ENCODE measurements around the gene SART3. TPM values are rescaled to one million over a fixed set of nuclear protein-coding genes. Genes with fewer than 3 reads are reported as not detected.

The SART3 gene
- total and polyA plus RNA-seq, 4 experiments from 2014 or later: 25.9 to 112 (median 76.7) TPM

GRCh38 chr12:108484431-108484830 is 76.5 kb downstream of the SART3 start:
- Mint-ChIP-seq H3K4me3 (no peak overlapping the region), H3K27ac (no peak overlapping the region), H3K9me3 (peaks cover 0 to 29% (median 12%) of the 10 kb centered on the region in 8 donors), H3K27me3 (peaks cover 22 to 33% of the 10 kb centered on the region in 2 donors), H3K36me3 (no peaks in the 10 kb centered on the region), H3K4me1 (no peaks in the 10 kb centered on the region)
- Histone ChIP-seq H3K4me3 (ENCODE audit: low read length in 2 of 2) (no peak overlapping the region), H3K36me3 (ENCODE audit: insufficient read depth, low read length) (no peaks in the 10 kb centered on the region), H3K27me3 (ENCODE audit: insufficient read depth, low read length) (no peaks in the 10 kb centered on the region), H3K4me1 (ENCODE audit: insufficient read depth, low read length) (no peaks in the 10 kb centered on the region), H3K9me3 (ENCODE audit: control insufficient read depth in 1 of 2, low read length in 2 of 2) (no peaks in the 10 kb centered on the region), H3K27ac (ENCODE audit: low read depth, low read length) (no peak overlapping the region)
- intact Hi-C loops (cut with micrococcal nuclease): no loop called here
- POLR2A ChIA-PET (ENCODE audit: partially characterized antibody): no interaction called here
- CTCF ChIA-PET (ENCODE audit: partially characterized antibody): interaction anchor here (1.4 kb wide), 1 partner anchor 28 kb away, joined by 3 read pairs; no protein-coding TSS in a partner anchor
- DNase-seq: no peak

- Mint-ChIP-seq H3K4me3 (no peak overlapping the region), H3K9me3 (peaks cover 0 to 29% (median 10%) of the 10 kb centered on the region in 8 donors), H3K27ac (no peak overlapping the region), H3K36me3 (no peaks in the 10 kb centered on the region), H3K4me1 (no peaks in the 10 kb centered on the region), H3K27me3 (peaks cover 16 to 29% of the 10 kb centered on the region in 2 donors)
- intact Hi-C loops (cut with micrococcal nuclease): no loop called here
- H3K27ac ChIP-seq (ENCODE audit: low read depth, low read length): no peak overlapping the region
- no peak for DNase-seq
- CTCF ChIA-PET (ENCODE audit: partially characterized antibody): interaction anchor here (1.4 kb wide), 1 partner anchor 29 kb away, joined by 3 read pairs; no protein-coding TSS in a partner anchor
- POLR2A ChIA-PET (ENCODE audit: partially characterized antibody): no interaction called here
- H3K9me3 ChIP-seq (ENCODE audit: control insufficient read depth in 1 of 2, low read length in 2 of 2): no peaks in the 10 kb centered on the region
- no peaks in the 10 kb centered on the region for H3K27me3 ChIP-seq (ENCODE audit: insufficient read depth, low read length)
- H3K4me1 ChIP-seq (ENCODE audit: insufficient read depth, low read length): no peaks in the 10 kb centered on the region
- no peak overlapping the region for H3K4me3 ChIP-seq (ENCODE audit: low read length in 2 of 2)
- no peaks in the 10 kb centered on the region for H3K36me3 ChIP-seq (ENCODE audit: insufficient read depth, low read length)
Measured at GRCh38 chr12:108483213-108484059, 77.5 kb downstream of the SART3 start.

- CTCF ChIA-PET (ENCODE audit: partially characterized antibody): no interaction called here
- H3K27ac ChIP-seq (ENCODE audit: low read depth, low read length): no peak overlapping the region
- Mint-ChIP-seq H3K27ac (no peak overlapping the region), H3K4me3 (no peak overlapping the region), H3K9me3 (peaks cover 0 to 23% (median 9%) of the 10 kb centered on the region in 8 donors), H3K36me3 (no peaks in the 10 kb centered on the region), H3K4me1 (no peaks in the 10 kb centered on the region), H3K27me3 (peaks cover 15 to 27% of the 10 kb centered on the region in 2 donors)
- no peaks in the 10 kb centered on the region for H3K36me3 ChIP-seq (ENCODE audit: insufficient read depth, low read length)
- no peaks in the 10 kb centered on the region for H3K27me3 ChIP-seq (ENCODE audit: insufficient read depth, low read length)
- no peaks in the 10 kb centered on the region for H3K4me1 ChIP-seq (ENCODE audit: insufficient read depth, low read length)
- intact Hi-C loops (cut with micrococcal nuclease): no loop called here
- H3K9me3 ChIP-seq (ENCODE audit: control insufficient read depth in 1 of 2, low read length in 2 of 2): no peaks in the 10 kb centered on the region
- H3K4me3 ChIP-seq (ENCODE audit: low read length in 2 of 2): no peak overlapping the region
- POLR2A ChIA-PET (ENCODE audit: partially characterized antibody): no interaction called here
- DNase-seq: no peak
Measured at GRCh38 chr12:108482717-108483212, 78.2 kb downstream of the SART3 start.

GRCh38 chr12:108479364-108480070 is 81.5 kb downstream of the SART3 start:
- intact Hi-C loops (cut with micrococcal nuclease): no loop called here
- Mint-ChIP-seq H3K27me3 (peaks cover 12 to 20% of the 10 kb centered on the region in 2 donors), H3K4me3 (no peak overlapping the region), H3K9me3 (peaks cover 0 to 2% (median 0%) of the 10 kb centered on the region in 8 donors), H3K27ac (no peak overlapping the region), H3K36me3 (no peaks in the 10 kb centered on the region), H3K4me1 (no peaks in the 10 kb centered on the region)
- Histone ChIP-seq H3K36me3 (ENCODE audit: insufficient read depth, low read length) (no peaks in the 10 kb centered on the region), H3K9me3 (ENCODE audit: control insufficient read depth in 1 of 2, low read length in 2 of 2) (no peaks in the 10 kb centered on the region), H3K27me3 (ENCODE audit: insufficient read depth, low read length) (no peaks in the 10 kb centered on the region), H3K4me3 (ENCODE audit: low read length in 2 of 2) (no peak overlapping the region), H3K4me1 (ENCODE audit: insufficient read depth, low read length) (no peaks in the 10 kb centered on the region), H3K27ac (ENCODE audit: low read depth, low read length) (no peak overlapping the region)
- CTCF ChIA-PET (ENCODE audit: partially characterized antibody): no interaction called here
- POLR2A ChIA-PET (ENCODE audit: partially characterized antibody): no interaction called here
- no peak for DNase-seq

GRCh38 chr12:108478611-108479206 is 82.3 kb downstream of the SART3 start:
- H3K4me3 Mint-ChIP-seq: no peak overlapping the region
- CTCF ChIA-PET (ENCODE audit: partially characterized antibody): no interaction called here

GRCh38 chr12:108477881-108478259 is 83.1 kb downstream of the SART3 start:
- Mint-ChIP-seq H3K4me1 (no peaks in the 10 kb centered on the region), H3K4me3 (no peak overlapping the region), H3K9me3 (peaks cover 0 to 2% (median 0%) of the 10 kb centered on the region in 8 donors), H3K36me3 (no peaks in the 10 kb centered on the region), H3K27ac (no peak overlapping the region), H3K27me3 (peaks cover 11 to 22% of the 10 kb centered on the region in 2 donors)
- Histone ChIP-seq H3K4me1 (ENCODE audit: insufficient read depth, low read length) (no peaks in the 10 kb centered on the region), H3K27ac (ENCODE audit: low read depth, low read length) (no peak overlapping the region), H3K27me3 (ENCODE audit: insufficient read depth, low read length) (no peaks in the 10 kb centered on the region), H3K9me3 (ENCODE audit: control insufficient read depth in 1 of 2, low read length in 2 of 2) (no peaks in the 10 kb centered on the region), H3K4me3 (ENCODE audit: low read length in 2 of 2) (no peak overlapping the region), H3K36me3 (ENCODE audit: insufficient read depth, low read length) (no peaks in the 10 kb centered on the region)
- DNase-seq: no peak
- ChIA-PET POLR2A (ENCODE audit: partially characterized antibody) (no interaction called here), CTCF (ENCODE audit: partially characterized antibody) (no interaction called here)
- intact Hi-C loops (cut with micrococcal nuclease): no loop called here

More at GRCh38 chr12:108478611-108479206, 82.3 kb downstream of the SART3 start:
- H3K36me3 ChIP-seq (ENCODE audit: insufficient read depth, low read length): no peaks in the 10 kb centered on the region
- POLR2A ChIA-PET (ENCODE audit: partially characterized antibody): no interaction called here
- no peaks in the 10 kb centered on the region for H3K36me3 Mint-ChIP-seq
- intact Hi-C loops (cut with micrococcal nuclease): no loop called here
- H3K4me1 ChIP-seq (ENCODE audit: insufficient read depth, low read length): no peaks in the 10 kb centered on the region
- no peak overlapping the region for H3K27ac Mint-ChIP-seq
- no peak overlapping the region for H3K4me3 ChIP-seq (ENCODE audit: low read length in 2 of 2)
- no peaks in the 10 kb centered on the region for H3K27me3 ChIP-seq (ENCODE audit: insufficient read depth, low read length)
- H3K27ac ChIP-seq (ENCODE audit: low read depth, low read length): no peak overlapping the region
- H3K9me3 ChIP-seq (ENCODE audit: control insufficient read depth in 1 of 2, low read length in 2 of 2): no peaks in the 10 kb centered on the region
- H3K4me1 Mint-ChIP-seq: no peaks in the 10 kb centered on the region
- H3K9me3 Mint-ChIP-seq: peaks cover 0 to 2% (median 0%) of the 10 kb centered on the region in 8 donors
- no peak for DNase-seq
- peaks cover 12 to 20% of the 10 kb centered on the region in 2 donors for H3K27me3 Mint-ChIP-seq

Measured in CD4-positive, alpha-beta memory T cell (primary cell).